ENCODE data around the gene MBNL1. TPM values are rescaled to one million over a fixed set of nuclear protein-coding genes. Genes with fewer than 3 reads are reported as not detected.

MBNL1 gene
- total and polyA plus RNA-seq, 2 of the 4 experiments (the other 2 are of a cell fraction), result 127 to 664 TPM

DNA sequence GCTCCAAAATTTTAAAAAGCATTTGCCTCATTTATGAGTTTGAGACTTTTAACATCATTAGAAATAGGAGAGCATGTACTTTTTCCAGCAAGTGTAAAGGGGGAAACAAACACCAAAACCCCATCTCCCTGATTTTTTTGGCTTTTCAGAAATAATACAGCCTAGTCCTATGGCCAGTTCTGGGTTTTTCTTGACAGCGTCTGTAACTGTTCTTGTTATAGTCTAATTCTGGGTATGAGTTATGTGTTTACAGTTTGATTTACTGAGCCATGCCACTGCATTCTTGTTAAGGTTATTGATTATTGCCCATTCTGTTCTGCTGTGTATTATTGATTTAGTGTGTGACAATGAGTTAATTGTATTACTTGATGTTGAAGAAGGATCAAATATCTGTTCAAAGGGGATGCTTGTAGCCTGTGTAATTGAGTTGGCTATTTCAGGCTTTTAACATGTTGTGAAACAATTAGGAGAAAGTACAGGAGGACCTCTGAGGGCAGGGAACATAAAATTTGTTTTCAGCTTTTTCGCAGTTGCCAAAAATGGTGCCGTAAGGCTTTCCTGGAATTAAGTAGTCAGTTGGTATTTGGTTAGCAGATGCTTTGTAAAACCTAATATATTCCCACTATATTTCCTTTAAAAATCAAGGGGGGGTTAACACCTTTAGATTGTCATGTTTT, 46.1 kb downstream of the MBNL1 start:
- peak overlapping the region; percentile 24 for H2BK5ac ChIP-seq (ENCODE audit: low read depth, low read length, poor library complexity, severe bottlenecking)
- ATAC-seq (ENCODE audit: low read depth) (no peak), DNase-seq (no peak)
- H4K20me1 ChIP-seq (ENCODE audit: insufficient read depth, low read length), result peaks cover 22% of the 10 kb centered on the region; the same call in 1 of the 2 replicates
- no peak overlapping the region for H3K56ac ChIP-seq (ENCODE audit: extremely low read depth, insufficient read depth, low read length)
- dilution Hi-C loops (cut with HindIII; ENCODE audit: low sequenced_read_pairs, unreplicated experiment) (no loop called here), in situ Hi-C loops (cut with MboI; ENCODE audit: low sequenced_read_pairs) (no loop called here), intact Hi-C loops (cut with micrococcal nuclease) (no loop called here)
- no peaks in the 10 kb centered on the region for H3K27me3 ChIP-seq (ENCODE audit: control insufficient read depth, insufficient read depth, low read length)
- H3K14ac ChIP-seq (replicated peaks; ENCODE audit: low read depth, low read length), result no peak overlapping the region
- no peak overlapping the region for H3K4me3 ChIP-seq (ENCODE audit: insufficient read depth, low read depth, low read length)
- no peak overlapping the region for H2AFZ ChIP-seq (replicated peaks; ENCODE audit: low read length, poor library complexity)
- H2BK120ac ChIP-seq (ENCODE audit: low read depth, low read length), result no peak overlapping the region
- H3K36me3 ChIP-seq (ENCODE audit: control insufficient read depth, insufficient read depth, low read length), result no peaks in the 10 kb centered on the region; the same call in 1 of the 2 replicates
- no peak overlapping the region for H3K27ac ChIP-seq (ENCODE audit: insufficient read depth, low read length)
- no peak overlapping the region for H3K4ac ChIP-seq (ENCODE audit: low read depth, low read length)
- no peak overlapping the region for H3K4me2 ChIP-seq (ENCODE audit: low read depth, low read length)
- H3K9ac ChIP-seq (ENCODE audit: low read depth, low read length), result no peak overlapping the region
- POLR2A ChIA-PET (ENCODE audit: unreplicated experiment), result no interaction called here
- no peak overlapping the region for H2BK15ac ChIP-seq (ENCODE audit: low read depth, low read length)
- no peak overlapping the region for H2AK5ac ChIP-seq (ENCODE audit: low read depth, low read length)
- no peaks in the 10 kb centered on the region for H3K9me1 ChIP-seq (ENCODE audit: insufficient read depth, low read length)
- H2BK20ac ChIP-seq (ENCODE audit: low read depth, low read length), result no peak overlapping the region
- no peak overlapping the region for H4K5ac ChIP-seq (ENCODE audit: low read depth, low read length)
- no peak overlapping the region for H2AK9ac ChIP-seq (replicated peaks; ENCODE audit: low read depth, low read length, poor library complexity)
- CTCF ChIA-PET, result interaction anchor here (0.6 to 2.1 kb wide), 3 partner anchors 9 to 165 kb away, joined by 3 to 7 read pairs (median 3); no protein-coding TSS in a partner anchor
- no peak overlapping the region for H3K18ac ChIP-seq (ENCODE audit: low read depth, low read length)
- no peaks in the 10 kb centered on the region for H3K9me3 ChIP-seq (ENCODE audit: control insufficient read depth, insufficient read depth, low read length)
- H3K79me1 ChIP-seq (ENCODE audit: low read depth in 1 of 2, low read length in 2 of 2), result peaks cover 5 to 42% of the 10 kb centered on the region in 2 experiments; a peak in 3 of 4 replicates
- no peak overlapping the region for H3K23ac ChIP-seq (ENCODE audit: low read depth, low read length)
- TF ChIP-seq CEBPB (IDR thresholded peaks at IDR 0.05; ENCODE audit: low read depth, low read length), result 0 out of 2 replicates have a peak, but pooled peaks have one; percentile 5
- TF ChIP-seq, protein P1, sequence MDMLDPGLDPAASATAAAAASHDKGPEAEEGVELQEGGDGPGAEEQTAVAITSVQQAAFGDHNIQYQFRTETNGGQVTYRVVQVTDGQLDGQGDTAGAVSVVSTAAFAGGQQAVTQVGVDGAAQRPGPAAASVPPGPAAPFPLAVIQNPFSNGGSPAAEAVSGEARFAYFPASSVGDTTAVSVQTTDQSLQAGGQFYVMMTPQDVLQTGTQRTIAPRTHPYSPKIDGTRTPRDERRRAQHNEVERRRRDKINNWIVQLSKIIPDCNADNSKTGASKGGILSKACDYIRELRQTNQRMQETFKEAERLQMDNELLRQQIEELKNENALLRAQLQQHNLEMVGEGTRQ (IDR thresholded peaks at IDR 0.05; ENCODE audit: low read depth, low read length), result no peak
- no peak overlapping the region for H4K91ac ChIP-seq (ENCODE audit: insufficient read depth, low read depth, low read length)
- peaks cover 11% of the 10 kb centered on the region for H3K4me1 ChIP-seq (ENCODE audit: control insufficient read depth, insufficient read depth, low read length)
- H4K8ac ChIP-seq (ENCODE audit: low read depth in 2 of 2, low read length in 2 of 2), result no peak overlapping the region
- BruUV-seq (replicated peaks), result no TSS peak
- WGBS, 2 experiments (ENCODE audit: extremely low coverage in 2 of 2, insufficient read length in 1 of 2), result no CpG with 5 or more reads among the region's 3 CpGs
